MM.1S (cell line): ENCODE data around the gene HECW1.

ENCODE experiments used
- DNase-seq: peaks from one replicate; pipeline ENCODE4 v3.0.0-alpha.2; 2015
- H2AFZ ChIP-seq: fragments of 300-600 bp; sonication (generic); 2 replicates; pipeline ENCODE4 v1.6.0; 2016; ENCODE audit warnings: antibody characterized with exemption, low read length
- H3F3A ChIP-seq: fragments of 300-600 bp; sonication (generic); 2 replicates; pipeline ENCODE4 v1.6.1; 2016; ENCODE audit warnings: mild to moderate bottlenecking, antibody characterized with exemption, low read length, moderate library complexity, mixed read lengths; ENCODE audit not compliant: insufficient read depth
- H3K27ac ChIP-seq: fragments of 300-600 bp; sonication (generic); 2 replicates; pipeline ENCODE4 v1.5.1; 2016; ENCODE audit warnings: mild to moderate bottlenecking, low read length
- H3K27me3 ChIP-seq: fragments of 300-600 bp; sonication (generic); replicated peaks from 2 replicates; pipeline ENCODE4 v1.6.0; 2016; ENCODE audit warnings: low read length; ENCODE audit not compliant: insufficient read depth
- H3K36me3 ChIP-seq: fragments of 300-600 bp; sonication (generic); replicated peaks from 2 replicates; pipeline ENCODE4 v1.6.1; 2016; ENCODE audit warnings: mild to moderate bottlenecking, low read length, mixed read lengths; ENCODE audit not compliant: insufficient read depth
- H3K4me1 ChIP-seq: fragments of 300-600 bp; sonication (generic); 2 replicates; pipeline ENCODE4 v1.6.1; 2016; ENCODE audit warnings: low read length, mixed read lengths
- H3K4me2 ChIP-seq: fragments of 300-600 bp; sonication (generic); 2 replicates; pipeline ENCODE4 v1.6.0; 2016; ENCODE audit warnings: low read depth, low read length
- H3K4me3 ChIP-seq: fragments of 300-600 bp; sonication (generic); 2 replicates; pipeline ENCODE4 v1.5.1; 2016; ENCODE audit warnings: low read length, mixed read lengths
- H3K79me2 ChIP-seq: fragments of 300-600 bp; sonication (generic); 2 replicates; pipeline ENCODE4 v1.6.1; 2016; ENCODE audit warnings: mixed run types, low read length, mixed read lengths
- H3K9ac ChIP-seq: fragments of 300-600 bp; sonication (generic); 2 replicates; pipeline ENCODE4 v1.6.1; 2016; ENCODE audit warnings: low read length, mixed read lengths
- H3K9me2 ChIP-seq: fragments of 300-600 bp; sonication (generic); replicated peaks from 2 replicates; pipeline ENCODE4 v1.6.1; 2016; ENCODE audit warnings: mild to moderate bottlenecking, low read length, mixed read lengths; ENCODE audit not compliant: insufficient read depth
- H3K9me3 ChIP-seq: fragments of 300-600 bp; sonication (generic); replicated peaks from 2 replicates; pipeline ENCODE4 v1.6.1; 2016; ENCODE audit warnings: mild to moderate bottlenecking, low read length, mixed read lengths; ENCODE audit not compliant: insufficient read depth
- H4K20me1 ChIP-seq: fragments of 300-600 bp; sonication (generic); 2 replicates; pipeline ENCODE4 v1.6.1; 2016; ENCODE audit warnings: mild to moderate bottlenecking, low read length, moderate library complexity, mixed read lengths; ENCODE audit not compliant: insufficient read depth
- CTCF ChIP-seq: fragments of 300-600 bp; sonication (generic); IDR thresholded peaks from 2 replicates; pipeline ENCODE4 v1.5.1; 2016; ENCODE audit warnings: antibody characterized with exemption, low read length, mixed read lengths
- EZH2 ChIP-seq: fragments of 300-600 bp; sonication (generic); optimal IDR thresholded peaks from 2 replicates; pipeline ENCODE3; 2017; ENCODE audit warnings: low read depth, mild to moderate bottlenecking, antibody characterized with exemption, low read length, mixed read lengths
- EZH2phosphoT487 ChIP-seq: fragments of 300-600 bp; sonication (generic); IDR thresholded peaks from 2 replicates; pipeline ENCODE4 v1.6.1; 2018; ENCODE audit warnings: antibody characterized with exemption, low read length

HECW1 gene

GRCh38 chr7:43211693-43212092 is 99.2 kb downstream of the HECW1 start:
- H3K4me1 ChIP-seq = no peaks in the 10 kb centered on the region
- H2AFZ ChIP-seq = no peak overlapping the region
- H3K9me2 ChIP-seq = no peaks in the 10 kb centered on the region
- TF ChIP-seq EZH2 (no peak), EZH2phosphoT487 (no peak), CTCF (no peak)
- no peak overlapping the region for H3K4me3 ChIP-seq
- no peak for DNase-seq
- H3K4me2 ChIP-seq = no peak overlapping the region
- H3K36me3 ChIP-seq = no peaks in the 10 kb centered on the region
- no peaks in the 10 kb centered on the region for H3F3A ChIP-seq
- no peaks in the 10 kb centered on the region for H3K9me3 ChIP-seq
- no peaks in the 10 kb centered on the region for H3K27me3 ChIP-seq
- no peaks in the 10 kb centered on the region for H4K20me1 ChIP-seq
- no peak overlapping the region for H3K9ac ChIP-seq
- no peaks in the 10 kb centered on the region for H3K79me2 ChIP-seq
- H3K27ac ChIP-seq = no peak overlapping the region

- H3K9me2 ChIP-seq = no peaks in the 10 kb centered on the region
- H3K27me3 ChIP-seq = no peaks in the 10 kb centered on the region
- no peaks in the 10 kb centered on the region for H3K9me3 ChIP-seq
- H3K27ac ChIP-seq = no peak overlapping the region
- no peaks in the 10 kb centered on the region for H3K79me2 ChIP-seq
- H3K36me3 ChIP-seq = no peaks in the 10 kb centered on the region
- no peak for DNase-seq
- H3K4me2 ChIP-seq = no peak overlapping the region
- H4K20me1 ChIP-seq = no peaks in the 10 kb centered on the region
- no peak for TF ChIP-seq EZH2phosphoT487
- no peak for TF ChIP-seq CTCF
- TF ChIP-seq EZH2 = no peak
- no peak overlapping the region for H2AFZ ChIP-seq
- no peak overlapping the region for H3K4me3 ChIP-seq
- no peaks in the 10 kb centered on the region for H3K4me1 ChIP-seq
- H3K9ac ChIP-seq = no peak overlapping the region
- H3F3A ChIP-seq = no peaks in the 10 kb centered on the region
Measured at GRCh38 chr7:43212921-43213320, 100.5 kb downstream of the HECW1 start.

- H3K27me3 ChIP-seq = no peaks in the 10 kb centered on the region
- H2AFZ ChIP-seq = no peak overlapping the region
- DNase-seq = no peak
- no peak overlapping the region for H3K4me2 ChIP-seq
- H3F3A ChIP-seq = no peaks in the 10 kb centered on the region
- H4K20me1 ChIP-seq = no peaks in the 10 kb centered on the region
- no peak overlapping the region for H3K4me3 ChIP-seq
- H3K9me2 ChIP-seq = no peaks in the 10 kb centered on the region
- no peaks in the 10 kb centered on the region for H3K36me3 ChIP-seq
- no peaks in the 10 kb centered on the region for H3K4me1 ChIP-seq
- no peak overlapping the region for H3K9ac ChIP-seq
- TF ChIP-seq EZH2phosphoT487 (no peak), EZH2 (no peak), CTCF (no peak)
- H3K9me3 ChIP-seq = no peaks in the 10 kb centered on the region
- no peaks in the 10 kb centered on the region for H3K79me2 ChIP-seq
- no peak overlapping the region for H3K27ac ChIP-seq
Measured at GRCh38 chr7:43215061-43215460, 102.6 kb downstream of the HECW1 start.
